ENCODE measurements around the gene PCK2. TPM values are rescaled to one million over a fixed set of nuclear protein-coding genes. Genes with fewer than 3 reads are reported as not detected.

Gene PCK2
- total and polyA plus RNA-seq, 2 of the 13 experiments (the other 11 are each of a cell fraction or from before 2014, with no cell fraction given), result 129 to 272 TPM

- TF ChIP-seq MAF1 (CRISPR knock-in tag; IDR thresholded peaks at IDR 0.05; ENCODE audit: borderline replicate concordance), result peak; percentile 96
- TF ChIP-seq FUBP1 (CRISPR knock-in tag; IDR thresholded peaks at IDR 0.05; ENCODE audit: borderline replicate concordance), result peak; percentile 86; the same call in 1 of the 2 replicates
- peak; percentile 83 for TF ChIP-seq MAZ (IDR thresholded peaks at IDR 0.05; ENCODE audit: borderline replicate concordance, low read depth, low read length)
- TF ChIP-seq MAZ (CRISPR knock-in tag; IDR thresholded peaks at IDR 0.05; ENCODE audit: low read depth), result peak; percentile 99
- TF ChIP-seq ZNF253 (CRISPR knock-in tag; IDR thresholded peaks at IDR 0.05; ENCODE audit: borderline replicate concordance), result no peak
- peak; percentile 82; the same call in 1 of the 2 replicates for TF ChIP-seq GMEB2 (CRISPR knock-in tag; IDR thresholded peaks at IDR 0.05; ENCODE audit: low read depth)
- TF ChIP-seq FOXO1 (CRISPR knock-in tag; IDR thresholded peaks at IDR 0.05), result peak; percentile 99
- TF ChIP-seq STAT6 (CRISPR knock-in tag; IDR thresholded peaks at IDR 0.05; ENCODE audit: borderline replicate concordance), result no peak; the same call in 1 of the 2 replicates
- peak; percentile 87 for TF ChIP-seq GZF1 (CRISPR knock-in tag; IDR thresholded peaks at IDR 0.05)
- TF ChIP-seq TBL1XR1 (IDR thresholded peaks at IDR 0.05; ENCODE audit: borderline replicate concordance, low read length, partially characterized antibody), result peak; percentile 4
- TF ChIP-seq ZNF607 (CRISPR knock-in tag; IDR thresholded peaks at IDR 0.05; ENCODE audit: borderline replicate concordance), result peak; percentile 99
- TF ChIP-seq KMT2A (CRISPR knock-in tag; IDR thresholded peaks at IDR 0.05), result no peak; the same call in 1 of the 2 replicates
- peak; percentile 82 for TF ChIP-seq SIX4 (CRISPR knock-in tag; IDR thresholded peaks at IDR 0.05)
- TF ChIP-seq AHDC1 (CRISPR knock-in tag; IDR thresholded peaks at IDR 0.05; ENCODE audit: borderline replicate concordance), result no peak
- peak; percentile 87; the same call in 1 of the 2 replicates for TF ChIP-seq ZNF740 (CRISPR knock-in tag; IDR thresholded peaks at IDR 0.05)
Observed at GRCh38 chr14:24114532-24115421, 20.7 kb downstream of the PCK2 start, which contains the start of the genes DCAF11 and NRL (continued).
